WTC11 (cell line): ENCODE data around the gene NCS1. TPM values are rescaled to one million over a fixed set of nuclear protein-coding genes. Genes with fewer than 3 reads are reported as not detected.
A peak's percentile ranks its signal among the peaks of the same experiment; 100 is the strongest.
"Not testable (repeated sequence)": the region's sequence is repeated elsewhere in the genome, so short reads cannot be mapped to it uniquely, and the experiment has no call there.

ENCODE experiments used
- ATAC-seq: fragments of 200-7000 bp; cut with Tn5 transposase; 2 replicates; pipeline ENCODE4 v1.10.0; 2021; ENCODE audit warnings: mild to moderate bottlenecking, moderate library complexity
- CTCF ChIA-PET: fragments of 300-600 bp; sonication (Branson Sonifier 250); formaldehyde crosslinking; loops from one replicate; lab custom pipeline; 2021; ENCODE audit warnings: antibody characterized with exemption; lab: Charles Lee
- POLR2A ChIA-PET: fragments of 350-600 bp; sonication (Branson Sonifier 250); formaldehyde crosslinking; loops from one replicate; lab custom pipeline; 2021; ENCODE audit warnings: antibody characterized with exemption; lab: Charles Lee
- DNase-seq: peaks from one replicate; pipeline ENCODE4 v3.0.0; 2021; ENCODE audit warnings: low spot score
- H3K27ac Mint-ChIP-seq: 2 replicates; pipeline ENCODE4 v1.8.0; 2021; ENCODE audit warnings: mixed read lengths
- H3K27me3 Mint-ChIP-seq: 2 replicates; pipeline ENCODE4 v1.8.0; 2021; ENCODE audit warnings: low read depth, mild to moderate bottlenecking, moderate library complexity, mixed read lengths
- H3K36me3 Mint-ChIP-seq: 2 replicates; pipeline ENCODE4 v1.8.0; 2021; ENCODE audit warnings: mixed read lengths
- H3K4me1 Mint-ChIP-seq: 2 replicates; pipeline ENCODE4 v1.8.0; 2022; ENCODE audit warnings: mixed read lengths
- H3K4me3 Mint-ChIP-seq: 2 replicates; pipeline ENCODE4 v1.8.0; 2021; ENCODE audit warnings: mild to moderate bottlenecking, moderate library complexity, mixed read lengths
- H3K9me3 Mint-ChIP-seq: 2 replicates; pipeline ENCODE4 v1.8.0; 2021; ENCODE audit warnings: mixed read lengths
- ATF6 ChIP-seq: sonication (generic); formaldehyde crosslinking; IDR thresholded peaks from 2 replicates; pipeline ENCODE4 v1.8.1; 2023; ENCODE audit warnings: mild to moderate bottlenecking, missing genetic modification reagents
- E2F4 ChIP-seq: sonication (generic); formaldehyde crosslinking; IDR thresholded peaks from 2 replicates; pipeline ENCODE4 v1.8.1; 2022; ENCODE audit warnings: low read depth, mild to moderate bottlenecking, moderate library complexity, missing genetic modification reagents, borderline replicate concordance
- EMX1 ChIP-seq: fragments of 250-450 bp; sonication (Bioruptor Pico); IDR thresholded peaks from 2 replicates; pipeline ENCODE4 v1.8.0; 2021; ENCODE audit warnings: mild to moderate bottlenecking
- ETV6 ChIP-seq: sonication (generic); formaldehyde crosslinking; IDR thresholded peaks from 2 replicates; pipeline ENCODE4 v1.8.1; 2022; ENCODE audit warnings: mild to moderate bottlenecking, missing genetic modification reagents
- FOXJ3 ChIP-seq: sonication (generic); formaldehyde crosslinking; IDR thresholded peaks from 2 replicates; pipeline ENCODE4 v1.9.0; 2021; ENCODE audit warnings: missing genetic modification reagents, mild to moderate bottlenecking, borderline replicate concordance
- IRF1 ChIP-seq: sonication (generic); formaldehyde crosslinking; IDR thresholded peaks from 2 replicates; pipeline ENCODE4 v1.8.0; 2023; ENCODE audit warnings: missing genetic modification reagents
- IRF2 ChIP-seq: sonication (generic); formaldehyde crosslinking; IDR thresholded peaks from 2 replicates; pipeline ENCODE4 v1.8.0; 2022; ENCODE audit warnings: low read depth, missing genetic modification reagents, borderline replicate concordance
- MAX ChIP-seq: sonication (generic); formaldehyde crosslinking; IDR thresholded peaks from 2 replicates; pipeline ENCODE4 v1.8.0; 2022; ENCODE audit warnings: mild to moderate bottlenecking, missing genetic modification reagents
- NFYB ChIP-seq: sonication (generic); formaldehyde crosslinking; conservative IDR thresholded peaks from 2 replicates; pipeline ENCODE4 v1.8.0; 2022; ENCODE audit warnings: low read depth, missing genetic modification reagents
- NR2C2 ChIP-seq: sonication (generic); formaldehyde crosslinking; IDR thresholded peaks from 2 replicates; pipeline ENCODE4 v1.8.0; 2022; ENCODE audit warnings: mild to moderate bottlenecking, missing genetic modification reagents
- PRRX2 ChIP-seq: fragments of 250-450 bp; sonication (Bioruptor Pico); IDR thresholded peaks from 2 replicates; pipeline ENCODE4 v1.8.0; 2021; ENCODE audit warnings: mild to moderate bottlenecking
- RORB ChIP-seq: fragments of 250-450 bp; sonication (Bioruptor Pico); IDR thresholded peaks from 2 replicates; pipeline ENCODE4 v1.9.0; 2021; ENCODE audit warnings: mild to moderate bottlenecking
- TEAD4 ChIP-seq: sonication (generic); formaldehyde crosslinking; IDR thresholded peaks from 2 replicates; pipeline ENCODE4 v1.8.0; 2022; ENCODE audit warnings: mild to moderate bottlenecking, missing genetic modification reagents
- ZMAT4 ChIP-seq: fragments of 250-450 bp; sonication (Bioruptor Pico); IDR thresholded peaks from 2 replicates; pipeline ENCODE4 v1.9.0; 2021; ENCODE audit warnings: mild to moderate bottlenecking
- ZNF232 ChIP-seq: sonication (generic); formaldehyde crosslinking; IDR thresholded peaks from 2 replicates; pipeline ENCODE4 v1.8.0; 2022; ENCODE audit warnings: mild to moderate bottlenecking, missing genetic modification reagents
- ZNF532 ChIP-seq: fragments of 250-450 bp; sonication (Bioruptor Pico); IDR thresholded peaks from 2 replicates; pipeline ENCODE4 v1.9.0; 2021; ENCODE audit warnings: mild to moderate bottlenecking, borderline replicate concordance
- total RNA-seq: library from RNA; stranded (reverse); gene quantifications from 3 replicates; pipeline ENCODE4 v1.2.3, GENCODE V29; 2021

Gene NCS1
- total RNA-seq, 1 experiment from 2014 or later = 32.4 TPM

DNA sequence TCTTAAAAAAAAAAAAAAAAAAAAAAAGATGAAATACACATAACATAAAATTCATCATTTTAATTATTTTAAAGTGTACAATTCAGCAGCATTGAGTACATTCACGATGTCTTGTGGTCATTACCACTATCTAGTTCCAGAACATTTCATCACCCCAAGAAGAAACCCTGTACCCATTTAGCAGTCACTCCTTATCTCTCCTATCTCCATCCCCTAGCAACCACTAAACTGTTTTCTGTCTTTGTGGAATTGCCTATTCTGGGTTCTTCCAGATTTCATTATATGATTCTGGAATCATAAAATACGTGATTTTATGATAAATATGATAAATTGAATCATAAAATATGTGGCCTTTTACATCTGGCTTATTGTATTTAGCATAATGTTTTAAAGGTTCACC, 84.4 kb downstream of the NCS1 start (continued):
- TF ChIP-seq IRF1 (CRISPR knock-in tag) = no peak
- no peak for TF ChIP-seq PRRX2 (CRISPR knock-in tag)
- TF ChIP-seq FOXJ3 (CRISPR knock-in tag) = no peak
- TF ChIP-seq ATF6 (CRISPR knock-in tag) = no peak
- no peak for TF ChIP-seq ZNF532 (CRISPR knock-in tag)
- no peak for TF ChIP-seq ETV6 (CRISPR knock-in tag)

DNA sequence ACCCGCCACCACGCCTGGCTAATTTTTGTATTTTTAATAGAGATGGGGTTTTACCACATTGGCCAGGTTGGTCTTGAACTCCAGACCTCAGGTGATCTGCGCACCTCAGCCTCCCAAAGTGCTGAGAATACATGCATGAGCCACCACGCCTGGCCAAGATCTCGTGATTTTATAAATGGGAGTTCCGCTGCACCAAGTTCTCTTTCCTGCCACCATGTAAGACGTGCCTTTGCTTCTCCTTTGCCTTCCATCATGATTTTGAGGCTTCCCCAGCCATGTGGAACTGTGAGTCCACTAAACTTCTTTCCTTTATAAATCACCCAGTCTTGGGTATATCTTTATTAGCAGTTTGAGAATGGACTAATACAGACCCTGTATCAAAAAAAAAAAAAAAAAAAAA, 85.9 kb downstream of the NCS1 start:
- DNase-seq, H3K27me3 Mint-ChIP-seq, POLR2A ChIA-PET, H3K4me3 Mint-ChIP-seq, ATAC-seq, H3K27ac Mint-ChIP-seq: not testable (repeated sequence)
- H3K36me3 Mint-ChIP-seq = peaks cover 11% of the 10 kb centered on the region
- peaks cover 18% of the 10 kb centered on the region for H3K9me3 Mint-ChIP-seq
- CTCF ChIA-PET = interaction anchor here (0.6 to 1.6 kb wide), 3 partner anchors 22 to 149 kb away, joined by 3 to 5 read pairs (median 5); no protein-coding TSS in a partner anchor
- H3K4me1 Mint-ChIP-seq = peaks cover 11% of the 10 kb centered on the region; the same call in 1 of the 2 replicates

GRCh38 chr9:130259044-130259443, 86.8 kb downstream of the NCS1 start:
- CTCF ChIA-PET = interaction anchor here (0.6 to 1.6 kb wide), 5 partner anchors 12 to 150 kb away, joined by 3 to 5 read pairs (median 3); no protein-coding TSS in a partner anchor
- peaks cover 18% of the 10 kb centered on the region for H3K4me1 Mint-ChIP-seq
- H3K36me3 Mint-ChIP-seq = peaks cover 11% of the 10 kb centered on the region
- DNase-seq = no peak
- no peak overlapping the region for H3K4me3 Mint-ChIP-seq
- TF ChIP-seq E2F4 (CRISPR knock-in tag) (no peak), ZNF232 (CRISPR knock-in tag) (no peak), NFYB (no peak), RORB (CRISPR knock-in tag) (no peak), EMX1 (CRISPR knock-in tag) (no peak), MAX (CRISPR knock-in tag) (no peak), IRF2 (CRISPR knock-in tag) (no peak), ZMAT4 (no peak), NR2C2 (CRISPR knock-in tag) (no peak), TEAD4 (CRISPR knock-in tag) (no peak)
- POLR2A ChIA-PET = interaction anchor here (0.7 kb wide), 1 partner anchor 137 kb away, joined by 3 read pairs; no protein-coding TSS in a partner anchor
- H3K27me3 Mint-ChIP-seq = peaks cover 6% of the 10 kb centered on the region
- no peak for ATAC-seq
- peaks cover 18% of the 10 kb centered on the region for H3K9me3 Mint-ChIP-seq
- H3K27ac Mint-ChIP-seq = peak overlapping the region; percentile 62
